K562 (cell line): ENCODE results near the gene GPR153. TPM values are rescaled to one million over a fixed set of nuclear protein-coding genes. Genes with fewer than 3 reads are reported as not detected.

Experiments
- ATAC-seq: fragments of 200-7000 bp; cut with Tn5 transposase; 3 replicates; pipeline ENCODE4 v1.9.1; 2020; ENCODE audit warnings: moderate library complexity
- BruUV-seq: library from RNA; stranded (reverse); fragments of 400-500 nt; replicated peaks from 2 replicates; lab custom pipeline; 2021; lab: Mats Ljungman, UMichigan
- CTCF ChIA-PET: fragments of 300-600 bp; formaldehyde crosslinking; extraction: SDS; loops from one replicate; lab custom pipeline; 2021; ENCODE audit warnings: low intra/inter-chr PET ratio; lab: Yijun Ruan, JAX
- POLR2A ChIA-PET: fragments of 300-600, 350-650 bp; sonication (Branson Sonifier 250); formaldehyde crosslinking; extraction: SDS; loops from one replicate; lab custom pipeline; 2021; ENCODE audit warnings: antibody characterized with exemption, inconsistent platforms; lab: Yijun Ruan, JAX
- DNase-seq, 4 experiments: peaks; one replicate each; pipeline versions ENCODE4 v3.0.0 to v3.0.0-alpha.2; 2011 to 2018; ENCODE audit warnings: low spot score in 3 of 4, mixed read lengths in 3 of 4; ENCODE audit errors: extremely low read depth in 1 of 4
- FAIRE-seq: peaks from 2 replicates; lab custom pipeline; 2011; peaks lifted over from hg19 to GRCh38; lab: Jason Lieb, UNC
- H2AFZ ChIP-seq: 2 replicates; pipeline ENCODE4 v1.6.0; 2011; ENCODE audit warnings: low read depth, low read length, control low read depth, inconsistent platforms
- H3K27ac ChIP-seq: fragments of 200-600 bp; 3 replicates; pipeline ENCODE4 v1.8.0; 2011; ENCODE audit warnings: low read depth, mild to moderate bottlenecking, control low read depth, inconsistent platforms, low read length, moderate library complexity, mixed read lengths; ENCODE audit errors: extremely low read depth
- H3K27me3 ChIP-seq, 2 experiments: fragments of 300-600 bp in 1 of 2; 2 replicates in 1 of 2; 3 replicates in 1 of 2; pipeline versions ENCODE4 v1.6.0 to v1.8.0; 2011; ENCODE audit warnings: inconsistent platforms in 2 of 2, low read length in 2 of 2, mild to moderate bottlenecking in 1 of 2, mixed read lengths in 1 of 2, moderate library complexity in 1 of 2; ENCODE audit not compliant: control insufficient read depth in 2 of 2, insufficient read depth in 2 of 2
- H3K36me3 ChIP-seq: fragments of 300-600 bp; 3 replicates; pipeline ENCODE4 v1.8.0; 2011; ENCODE audit warnings: mild to moderate bottlenecking, low read length, inconsistent platforms; ENCODE audit not compliant: control insufficient read depth, insufficient read depth
- H3K4me1 ChIP-seq, 2 experiments: fragments of 200-600 bp in 1 of 2; replicated peaks in 1 of 2; 2 replicates in 1 of 2; 3 replicates in 1 of 2; pipeline versions ENCODE4 v1.5.1 to v1.8.0; 2011; ENCODE audit warnings: inconsistent platforms in 2 of 2, low read length in 2 of 2, mild to moderate bottlenecking in 1 of 2, mixed read lengths in 1 of 2, moderate library complexity in 1 of 2; ENCODE audit not compliant: control insufficient read depth in 2 of 2, insufficient read depth in 2 of 2
- H3K4me2 ChIP-seq: 2 replicates; pipeline ENCODE4 v1.6.1; 2011; ENCODE audit warnings: low read length, control low read depth, inconsistent platforms, mixed read lengths; ENCODE audit not compliant: insufficient read depth
- H3K4me3 ChIP-seq: fragments of 200-600 bp; sonication (generic), shearing (Covaris generic); 2 replicates; pipeline ENCODE4 v1.5.1; 2016; ENCODE audit warnings: control low read depth, inconsistent platforms
- H3K79me2 ChIP-seq: fragments of 200-600 bp; 3 replicates; pipeline ENCODE4 v1.8.0; 2011; ENCODE audit warnings: low read length, inconsistent platforms; ENCODE audit not compliant: control insufficient read depth, insufficient read depth
- H3K9ac ChIP-seq, 2 experiments: 2 replicates each; pipeline versions ENCODE4 v1.6.0 to v1.6.1; 2011; ENCODE audit warnings: low read depth in 2 of 2, low read length in 2 of 2, control low read depth in 1 of 2, inconsistent platforms in 1 of 2, mild to moderate bottlenecking in 1 of 2, mixed read lengths in 1 of 2; ENCODE audit not compliant: insufficient read depth in 1 of 2
- H3K9me1 ChIP-seq: one replicate; pipeline ENCODE4 v1.6.0; 2011; ENCODE audit warnings: inconsistent platforms, mild to moderate bottlenecking, low read length, moderate library complexity; ENCODE audit not compliant: control insufficient read depth, insufficient read depth
- H3K9me3 ChIP-seq: replicated peaks from 2 replicates; pipeline ENCODE4 v1.5.1; 2011; ENCODE audit warnings: low read depth, low read length, inconsistent platforms; ENCODE audit not compliant: control insufficient read depth, insufficient read depth
- H4K20me1 ChIP-seq: replicated peaks from 2 replicates; pipeline ENCODE4 v1.6.1; 2011; ENCODE audit warnings: low read length, inconsistent platforms, mixed read lengths; ENCODE audit not compliant: control insufficient read depth, insufficient read depth
- ATF1 ChIP-seq, 2 experiments: fragments of 450-650 bp in 1 of 2; IDR thresholded peaks; 2 replicates each; pipeline ENCODE4 v1.6.1; 2016; ENCODE audit warnings: missing compliant biosample characterization in 1 of 2, missing genetic modification characterization in 1 of 2
- CSDE1 ChIP-seq, 2 experiments: fragments of 450-650 bp; IDR thresholded peaks; 2 replicates each; pipeline ENCODE4 v1.6.1; 2016; ENCODE audit warnings: mild to moderate bottlenecking in 1 of 2
- HMG20A ChIP-seq: fragments of 450-650 bp; formaldehyde crosslinking; conservative IDR thresholded peaks from 2 replicates; pipeline ENCODE4 v1.4.0; 2020; ENCODE audit warnings: mild to moderate bottlenecking, mixed read lengths
- MAZ ChIP-seq, 2 experiments: fragments of 450-650 bp in 1 of 2; sonication (generic) in 1 of 2; formaldehyde crosslinking; IDR thresholded peaks in 1 of 2; conservative IDR thresholded peaks in 1 of 2; 2 replicates each; pipeline versions ENCODE4 v1.4.0 to v1.5.0; 2020; ENCODE audit warnings: mild to moderate bottlenecking in 1 of 2, missing genetic modification reagents in 1 of 2
- MCM3 ChIP-seq: fragments of 450-650 bp; IDR thresholded peaks from 2 replicates; pipeline ENCODE4 v1.6.1; 2016
- MED1 ChIP-seq: sonication (generic); formaldehyde crosslinking; IDR thresholded peaks from 2 replicates; pipeline ENCODE4 v1.8.1; 2023; ENCODE audit warnings: missing genetic modification reagents, borderline replicate concordance
- RBM34 ChIP-seq: fragments of 200-400 bp; formaldehyde crosslinking; IDR thresholded peaks from 2 replicates; pipeline ENCODE4 v1.6.1; 2018; ENCODE audit warnings: low read length, borderline replicate concordance; ENCODE audit not compliant: insufficient read depth
- SOX6 ChIP-seq: fragments of 450-650 bp; IDR thresholded peaks from 2 replicates; pipeline ENCODE4 v1.6.1; 2014; ENCODE audit warnings: mild to moderate bottlenecking
- STAG1 ChIP-seq: sonication (generic); formaldehyde crosslinking; IDR thresholded peaks from 2 replicates; pipeline ENCODE4 v1.5.0; 2020; ENCODE audit warnings: missing genetic modification reagents, borderline replicate concordance
- YBX1 ChIP-seq: fragments of 450-650 bp; IDR thresholded peaks from 2 replicates; pipeline ENCODE4 v1.7.1; 2016; ENCODE audit warnings: mild to moderate bottlenecking
- WGBS: fragments of 100-300 bp; shearing (Covaris generic); methylation state at CpG from one replicate; pipeline ENCODE4 v1.1.6; 2016; ENCODE audit warnings: low coverage, mixed read lengths; ENCODE audit not compliant: insufficient coverage; ENCODE audit errors: missing lambda C conversion rate; 5-methylcytosine and 5-hydroxymethylcytosine counted together
- in situ Hi-C: fragments of 300-500 bp; cut with MboI; formaldehyde crosslinking; loops from 4 replicates; pipeline ENCODE4 v1.15.0; 2018; ENCODE audit warnings: inconsistent platforms, mixed read lengths
- intact Hi-C: fragments of 100-400 bp; cut with micrococcal nuclease; formaldehyde crosslinking; loops from 2 replicates; pipeline ENCODE4 v1.14.2; 2022
- polyA plus RNA-seq, 8 experiments: library from polyadenylated mRNA; depleted of rRNA in 4 of 8; stranded (reverse) in 5 of 8; unstranded in 3 of 8; fragments of >200 nt; fragmentation: Nextera tagmentation in 2 of 8; fragmentation: Illumina TruSeq in 1 of 8; extraction: Ambion mirVana in 2 of 8; extraction: Trizol in 1 of 8; gene quantifications; 2 replicates each; pipeline versions ENCODE4 v1.2.1 to v1.2.3, GENCODE V29; 2011 to 2014; ENCODE audit warnings: inconsistent platforms in 1 of 8, missing spikeins in 1 of 8
- total RNA-seq, 7 experiments: library from RNA; depleted of rRNA in 6 of 7; stranded (reverse); fragments of >200 nt in 6 of 7; fragmentation: Illumina TruSeq in 2 of 7; extraction: Trizol in 2 of 7; gene quantifications; 2 replicates each; pipeline versions ENCODE4 v1.2.1 to v1.2.3, GENCODE V29; 2011 to 2021; ENCODE audit warnings: low replicate concordance in 1 of 7
- TF ChIP-seq, protein P1 (sequence below), 3 experiments: IDR thresholded peaks in 2 of 3; conservative IDR thresholded peaks in 1 of 3; 2 replicates each; pipeline ENCODE4 v1.5.1; 2011 to 2012; ENCODE audit warnings: low read length in 3 of 3, mild to moderate bottlenecking in 3 of 3, control low read depth in 2 of 3, improper control_type of control experiment in 1 of 3, inconsistent platforms in 1 of 3, low read depth in 1 of 3, mixed read lengths in 1 of 3, moderate library complexity in 1 of 3; ENCODE audit not compliant: insufficient read depth in 2 of 3
- TF ChIP-seq, protein P2 (sequence below): sonication (generic); formaldehyde crosslinking; IDR thresholded peaks from 2 replicates; pipeline ENCODE4 v1.8.0; 2023; ENCODE audit warnings: mild to moderate bottlenecking, missing genetic modification reagents
- TF ChIP-seq, protein P3 (sequence below): fragments of 450-650 bp; conservative IDR thresholded peaks from 2 replicates; pipeline ENCODE4 v1.6.1; 2016; ENCODE audit warnings: missing genetic modification characterization, low read depth, mild to moderate bottlenecking, missing compliant biosample characterization, moderate library complexity

The GPR153 gene
- total and polyA plus RNA-seq, 9 of the 15 experiments (the other 6 are each of a cell fraction or from before 2014, with no cell fraction given), result 0.01 to 1.5 (median 0.51) TPM

DNA sequence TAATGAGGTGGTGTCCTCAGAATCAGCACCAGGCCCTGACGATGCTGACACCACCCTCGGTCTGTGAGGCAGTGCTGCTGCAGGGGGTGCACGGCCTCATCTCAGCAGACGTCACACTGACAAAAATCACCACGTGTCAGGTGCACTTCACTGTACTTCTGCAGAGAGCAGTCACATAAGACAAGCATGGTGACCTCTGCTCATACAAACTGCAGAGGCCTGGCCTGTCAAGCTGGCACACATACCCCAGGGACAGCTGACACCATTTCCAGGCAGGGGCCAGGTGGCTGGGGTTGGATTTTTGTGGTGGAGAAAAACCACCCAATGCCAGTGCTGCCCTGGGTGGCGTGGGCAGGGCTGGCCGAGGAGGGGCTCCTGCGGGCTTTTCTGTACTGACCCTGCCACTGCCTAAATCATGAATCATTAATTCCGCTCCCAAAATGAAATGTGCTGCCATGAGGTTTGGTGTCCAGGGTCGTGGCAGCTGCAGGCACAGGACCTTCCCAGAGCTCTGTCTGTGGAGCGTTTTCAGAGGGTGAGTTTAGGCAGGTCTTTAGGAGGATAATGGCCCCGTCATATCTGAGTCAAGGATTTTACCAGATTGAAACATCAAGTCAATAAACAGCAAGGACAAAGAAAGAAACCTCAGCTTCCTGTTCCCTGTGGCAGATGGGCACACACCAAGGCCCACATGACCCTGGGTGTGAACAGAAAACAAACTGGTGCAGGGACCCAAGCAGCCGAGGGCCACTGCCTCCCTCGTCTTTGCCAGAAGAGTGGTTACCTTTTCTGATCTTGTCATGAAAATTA, 33.4 kb upstream of the GPR153 start:
- no peaks in the 10 kb centered on the region for H3K9me1 ChIP-seq
- H3K9me3 ChIP-seq, result no peaks in the 10 kb centered on the region
- BruUV-seq, result no TSS peak
- DNase-seq (no peak), ATAC-seq (no peak), FAIRE-seq (no peak)
- no peak overlapping the region for H2AFZ ChIP-seq
- peaks cover 0 to 8% of the 10 kb centered on the region in 2 experiments; a peak in 1 of 5 replicates for H3K4me1 ChIP-seq
- H3K27me3 ChIP-seq, result no peaks in the 10 kb centered on the region
- H3K9ac ChIP-seq, result peak overlapping the region in 1 of 2 experiments; percentile 11; a peak in 1 of 4 replicates
- intact Hi-C loops (no loop called here), in situ Hi-C loops (no loop called here)
- peaks cover 11% of the 10 kb centered on the region; the same call in 2 of the 3 replicates for H3K36me3 ChIP-seq
- H3K27ac ChIP-seq, result no peak overlapping the region
- ChIA-PET POLR2A (interaction anchor here (0.7 to 0.8 kb wide), 2 partner anchors 9 to 101 kb away, joined by 4 read pairs; no protein-coding TSS in a partner anchor), CTCF (no interaction called here)
- no peaks in the 10 kb centered on the region for H3K79me2 ChIP-seq
- peaks cover 16% of the 10 kb centered on the region for H4K20me1 ChIP-seq
- no peak overlapping the region for H3K4me2 ChIP-seq
- H3K4me3 ChIP-seq, result no peak overlapping the region
- WGBS, result 73% methylated on average over 14 of the region's 14 CpGs
- TF ChIP-seq HMG20A (CRISPR knock-in tag), result no peak
- TF ChIP-seq CSDE1 (IDR thresholded peaks at IDR 0.05), result no peak
- TF ChIP-seq STAG1 (CRISPR knock-in tag), result no peak
- TF ChIP-seq, protein P1, sequence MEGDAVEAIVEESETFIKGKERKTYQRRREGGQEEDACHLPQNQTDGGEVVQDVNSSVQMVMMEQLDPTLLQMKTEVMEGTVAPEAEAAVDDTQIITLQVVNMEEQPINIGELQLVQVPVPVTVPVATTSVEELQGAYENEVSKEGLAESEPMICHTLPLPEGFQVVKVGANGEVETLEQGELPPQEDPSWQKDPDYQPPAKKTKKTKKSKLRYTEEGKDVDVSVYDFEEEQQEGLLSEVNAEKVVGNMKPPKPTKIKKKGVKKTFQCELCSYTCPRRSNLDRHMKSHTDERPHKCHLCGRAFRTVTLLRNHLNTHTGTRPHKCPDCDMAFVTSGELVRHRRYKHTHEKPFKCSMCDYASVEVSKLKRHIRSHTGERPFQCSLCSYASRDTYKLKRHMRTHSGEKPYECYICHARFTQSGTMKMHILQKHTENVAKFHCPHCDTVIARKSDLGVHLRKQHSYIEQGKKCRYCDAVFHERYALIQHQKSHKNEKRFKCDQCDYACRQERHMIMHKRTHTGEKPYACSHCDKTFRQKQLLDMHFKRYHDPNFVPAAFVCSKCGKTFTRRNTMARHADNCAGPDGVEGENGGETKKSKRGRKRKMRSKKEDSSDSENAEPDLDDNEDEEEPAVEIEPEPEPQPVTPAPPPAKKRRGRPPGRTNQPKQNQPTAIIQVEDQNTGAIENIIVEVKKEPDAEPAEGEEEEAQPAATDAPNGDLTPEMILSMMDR (IDR thresholded peaks at IDR 0.05 in 2 of 3, conservative IDR thresholded peaks at IDR 0.05 in 1 of 3; ENCODE audit: insufficient read depth in 2 of 3, low read depth in 1 of 3, low read length in 3 of 3), result no peak
- no peak for TF ChIP-seq MED1 (CRISPR knock-in tag)
- TF ChIP-seq, protein P2, sequence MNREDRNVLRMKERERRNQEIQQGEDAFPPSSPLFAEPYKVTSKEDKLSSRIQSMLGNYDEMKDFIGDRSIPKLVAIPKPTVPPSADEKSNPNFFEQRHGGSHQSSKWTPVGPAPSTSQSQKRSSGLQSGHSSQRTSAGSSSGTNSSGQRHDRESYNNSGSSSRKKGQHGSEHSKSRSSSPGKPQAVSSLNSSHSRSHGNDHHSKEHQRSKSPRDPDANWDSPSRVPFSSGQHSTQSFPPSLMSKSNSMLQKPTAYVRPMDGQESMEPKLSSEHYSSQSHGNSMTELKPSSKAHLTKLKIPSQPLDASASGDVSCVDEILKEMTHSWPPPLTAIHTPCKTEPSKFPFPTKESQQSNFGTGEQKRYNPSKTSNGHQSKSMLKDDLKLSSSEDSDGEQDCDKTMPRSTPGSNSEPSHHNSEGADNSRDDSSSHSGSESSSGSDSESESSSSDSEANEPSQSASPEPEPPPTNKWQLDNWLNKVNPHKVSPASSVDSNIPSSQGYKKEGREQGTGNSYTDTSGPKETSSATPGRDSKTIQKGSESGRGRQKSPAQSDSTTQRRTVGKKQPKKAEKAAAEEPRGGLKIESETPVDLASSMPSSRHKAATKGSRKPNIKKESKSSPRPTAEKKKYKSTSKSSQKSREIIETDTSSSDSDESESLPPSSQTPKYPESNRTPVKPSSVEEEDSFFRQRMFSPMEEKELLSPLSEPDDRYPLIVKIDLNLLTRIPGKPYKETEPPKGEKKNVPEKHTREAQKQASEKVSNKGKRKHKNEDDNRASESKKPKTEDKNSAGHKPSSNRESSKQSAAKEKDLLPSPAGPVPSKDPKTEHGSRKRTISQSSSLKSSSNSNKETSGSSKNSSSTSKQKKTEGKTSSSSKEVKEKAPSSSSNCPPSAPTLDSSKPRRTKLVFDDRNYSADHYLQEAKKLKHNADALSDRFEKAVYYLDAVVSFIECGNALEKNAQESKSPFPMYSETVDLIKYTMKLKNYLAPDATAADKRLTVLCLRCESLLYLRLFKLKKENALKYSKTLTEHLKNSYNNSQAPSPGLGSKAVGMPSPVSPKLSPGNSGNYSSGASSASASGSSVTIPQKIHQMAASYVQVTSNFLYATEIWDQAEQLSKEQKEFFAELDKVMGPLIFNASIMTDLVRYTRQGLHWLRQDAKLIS (CRISPR knock-in tag), result no peak
- TF ChIP-seq ATF1 (CRISPR knock-in tag; IDR thresholded peaks at IDR 0.05), result no peak
- no peak for TF ChIP-seq ATF1 (tag; IDR thresholded peaks at IDR 0.05)
- TF ChIP-seq RBM34, result no peak
- TF ChIP-seq, protein P3, sequence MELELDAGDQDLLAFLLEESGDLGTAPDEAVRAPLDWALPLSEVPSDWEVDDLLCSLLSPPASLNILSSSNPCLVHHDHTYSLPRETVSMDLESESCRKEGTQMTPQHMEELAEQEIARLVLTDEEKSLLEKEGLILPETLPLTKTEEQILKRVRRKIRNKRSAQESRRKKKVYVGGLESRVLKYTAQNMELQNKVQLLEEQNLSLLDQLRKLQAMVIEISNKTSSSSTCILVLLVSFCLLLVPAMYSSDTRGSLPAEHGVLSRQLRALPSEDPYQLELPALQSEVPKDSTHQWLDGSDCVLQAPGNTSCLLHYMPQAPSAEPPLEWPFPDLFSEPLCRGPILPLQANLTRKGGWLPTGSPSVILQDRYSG (tag), result no peak
- TF ChIP-seq SOX6, result no peak
- no peak for TF ChIP-seq MAZ (CRISPR knock-in tag; conservative IDR thresholded peaks at IDR 0.05 in 1 of 2, IDR thresholded peaks at IDR 0.05 in 1 of 2)
- TF ChIP-seq YBX1, result no peak
- no peak for TF ChIP-seq MCM3
